ENCODE data around the gene SEMA4A. TPM values are rescaled to one million over a fixed set of nuclear protein-coding genes. Genes with fewer than 3 reads are reported as not detected.

SEMA4A gene
- total and polyA plus RNA-seq, 9 of the 15 experiments (the other 6 are each of a cell fraction or from before 2014, with no cell fraction given) = 0.04 to 1.7 (median 0.45) TPM

- TF ChIP-seq ZNF395 (CRISPR knock-in tag; IDR thresholded peaks at IDR 0.05) = peak; percentile 35; the same call in 1 of the 2 replicates
- TF ChIP-seq, protein P1, sequence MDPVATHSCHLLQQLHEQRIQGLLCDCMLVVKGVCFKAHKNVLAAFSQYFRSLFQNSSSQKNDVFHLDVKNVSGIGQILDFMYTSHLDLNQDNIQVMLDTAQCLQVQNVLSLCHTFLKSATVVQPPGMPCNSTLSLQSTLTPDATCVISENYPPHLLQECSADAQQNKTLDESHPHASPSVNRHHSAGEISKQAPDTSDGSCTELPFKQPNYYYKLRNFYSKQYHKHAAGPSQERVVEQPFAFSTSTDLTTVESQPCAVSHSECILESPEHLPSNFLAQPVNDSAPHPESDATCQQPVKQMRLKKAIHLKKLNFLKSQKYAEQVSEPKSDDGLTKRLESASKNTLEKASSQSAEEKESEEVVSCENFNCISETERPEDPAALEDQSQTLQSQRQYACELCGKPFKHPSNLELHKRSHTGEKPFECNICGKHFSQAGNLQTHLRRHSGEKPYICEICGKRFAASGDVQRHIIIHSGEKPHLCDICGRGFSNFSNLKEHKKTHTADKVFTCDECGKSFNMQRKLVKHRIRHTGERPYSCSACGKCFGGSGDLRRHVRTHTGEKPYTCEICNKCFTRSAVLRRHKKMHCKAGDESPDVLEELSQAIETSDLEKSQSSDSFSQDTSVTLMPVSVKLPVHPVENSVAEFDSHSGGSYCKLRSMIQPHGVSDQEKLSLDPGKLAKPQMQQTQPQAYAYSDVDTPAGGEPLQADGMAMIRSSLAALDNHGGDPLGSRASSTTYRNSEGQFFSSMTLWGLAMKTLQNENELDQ (CRISPR knock-in tag; IDR thresholded peaks at IDR 0.05; ENCODE audit: borderline replicate concordance) = no peak
- TF ChIP-seq ZNF561 (CRISPR knock-in tag; conservative IDR thresholded peaks at IDR 0.05) = no peak
- TF ChIP-seq ZNF431 (CRISPR knock-in tag; IDR thresholded peaks at IDR 0.05) = peak; percentile 33; the same call in 1 of the 2 replicates
- TF ChIP-seq RAD21 (CRISPR knock-in tag; conservative IDR thresholded peaks at IDR 0.05 in 1 of 2, IDR thresholded peaks at IDR 0.05 in 1 of 2) = peak in 1 of 2 experiments; percentile 42; a peak in 2 of 4 replicates
- no peak for TF ChIP-seq FOXJ3 (CRISPR knock-in tag; IDR thresholded peaks at IDR 0.05)
- TF ChIP-seq E2F3 (CRISPR knock-in tag; IDR thresholded peaks at IDR 0.05) = no peak
- TF ChIP-seq SRF (CRISPR knock-in tag; IDR thresholded peaks at IDR 0.05) = no peak
- TF ChIP-seq ZNF57 (CRISPR knock-in tag; IDR thresholded peaks at IDR 0.05) = peak; percentile 34; the same call in 1 of the 2 replicates
- TF ChIP-seq ZNF274 (IDR thresholded peaks at IDR 0.05; ENCODE audit: borderline replicate concordance, low read depth, low read length) = no peak
- TF ChIP-seq BACH1 (tag; IDR thresholded peaks at IDR 0.05) = peak; percentile 92
- TF ChIP-seq SNIP1 (IDR thresholded peaks at IDR 0.05; ENCODE audit: low read depth) = no peak
- TF ChIP-seq DDX20 (tag; IDR thresholded peaks at IDR 0.05; ENCODE audit: low read depth) = no peak
- TF ChIP-seq ZKSCAN1 (IDR thresholded peaks at IDR 0.05; ENCODE audit: low read depth, low read length) = no peak
- no peak for TF ChIP-seq RBBP5 (IDR thresholded peaks at IDR 0.05; ENCODE audit: borderline replicate concordance, insufficient read depth, low read length, poor library complexity, severe bottlenecking)
- no peak for TF ChIP-seq ZNF165 (CRISPR knock-in tag; IDR thresholded peaks at IDR 0.05; ENCODE audit: borderline replicate concordance)
- no peak for TF ChIP-seq ZNF785 (CRISPR knock-in tag; IDR thresholded peaks at IDR 0.05)
- TF ChIP-seq ZSCAN29 (IDR thresholded peaks at IDR 0.05) = no peak
- TF ChIP-seq, protein P2, sequence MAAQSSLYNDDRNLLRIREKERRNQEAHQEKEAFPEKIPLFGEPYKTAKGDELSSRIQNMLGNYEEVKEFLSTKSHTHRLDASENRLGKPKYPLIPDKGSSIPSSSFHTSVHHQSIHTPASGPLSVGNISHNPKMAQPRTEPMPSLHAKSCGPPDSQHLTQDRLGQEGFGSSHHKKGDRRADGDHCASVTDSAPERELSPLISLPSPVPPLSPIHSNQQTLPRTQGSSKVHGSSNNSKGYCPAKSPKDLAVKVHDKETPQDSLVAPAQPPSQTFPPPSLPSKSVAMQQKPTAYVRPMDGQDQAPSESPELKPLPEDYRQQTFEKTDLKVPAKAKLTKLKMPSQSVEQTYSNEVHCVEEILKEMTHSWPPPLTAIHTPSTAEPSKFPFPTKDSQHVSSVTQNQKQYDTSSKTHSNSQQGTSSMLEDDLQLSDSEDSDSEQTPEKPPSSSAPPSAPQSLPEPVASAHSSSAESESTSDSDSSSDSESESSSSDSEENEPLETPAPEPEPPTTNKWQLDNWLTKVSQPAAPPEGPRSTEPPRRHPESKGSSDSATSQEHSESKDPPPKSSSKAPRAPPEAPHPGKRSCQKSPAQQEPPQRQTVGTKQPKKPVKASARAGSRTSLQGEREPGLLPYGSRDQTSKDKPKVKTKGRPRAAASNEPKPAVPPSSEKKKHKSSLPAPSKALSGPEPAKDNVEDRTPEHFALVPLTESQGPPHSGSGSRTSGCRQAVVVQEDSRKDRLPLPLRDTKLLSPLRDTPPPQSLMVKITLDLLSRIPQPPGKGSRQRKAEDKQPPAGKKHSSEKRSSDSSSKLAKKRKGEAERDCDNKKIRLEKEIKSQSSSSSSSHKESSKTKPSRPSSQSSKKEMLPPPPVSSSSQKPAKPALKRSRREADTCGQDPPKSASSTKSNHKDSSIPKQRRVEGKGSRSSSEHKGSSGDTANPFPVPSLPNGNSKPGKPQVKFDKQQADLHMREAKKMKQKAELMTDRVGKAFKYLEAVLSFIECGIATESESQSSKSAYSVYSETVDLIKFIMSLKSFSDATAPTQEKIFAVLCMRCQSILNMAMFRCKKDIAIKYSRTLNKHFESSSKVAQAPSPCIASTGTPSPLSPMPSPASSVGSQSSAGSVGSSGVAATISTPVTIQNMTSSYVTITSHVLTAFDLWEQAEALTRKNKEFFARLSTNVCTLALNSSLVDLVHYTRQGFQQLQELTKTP (IDR thresholded peaks at IDR 0.05; ENCODE audit: low read depth in 1 of 2, partially characterized antibody in 2 of 2) = no peak
Measured at GRCh38 chr1:156122519-156123355, 30.6 kb upstream of the SEMA4A start (continued).
